Neural progenitor cell (in vitro differentiated cells): ENCODE data around the gene PARP14. TPM values are rescaled to one million over a fixed set of nuclear protein-coding genes. Genes with fewer than 3 reads are reported as not detected.
"Not testable (repeated sequence)": the region's sequence is repeated elsewhere in the genome, so short reads cannot be mapped to it uniquely, and the experiment has no call there.

ENCODE experiments used
- DNase-seq: peaks from one replicate; pipeline ENCODE4 v3.0.0-alpha.2; 2016; ENCODE audit warnings: low spot score
- H2AFZ ChIP-seq: fragments of 200-600 bp; sonication (generic); replicated peaks from 2 replicates; pipeline ENCODE4 v1.6.1; 2016; ENCODE audit warnings: antibody characterized with exemption
- H3F3A ChIP-seq: fragments of 200-600 bp; sonication (generic); 2 replicates; pipeline ENCODE4 v1.6.1; 2016; ENCODE audit warnings: antibody characterized with exemption, low read depth
- H3K27ac ChIP-seq: fragments of 200-600 bp; sonication (generic); 2 replicates; pipeline ENCODE4 v1.5.1; 2016; ENCODE audit warnings: mild to moderate bottlenecking
- H3K27me3 ChIP-seq: fragments of 200-600 bp; sonication (generic); 2 replicates; pipeline ENCODE4 v1.6.1; 2016; ENCODE audit warnings: mild to moderate bottlenecking, moderate library complexity
- H3K36me3 ChIP-seq: fragments of 200-600 bp; sonication (generic); 2 replicates; pipeline ENCODE4 v1.5.1; 2016
- H3K4me1 ChIP-seq: fragments of 200-600 bp; sonication (generic); 2 replicates; pipeline ENCODE4 v1.6.1; 2016; ENCODE audit warnings: mixed run types
- H3K4me2 ChIP-seq: fragments of 200-600 bp; sonication (generic); 2 replicates; pipeline ENCODE4 v1.6.1; 2016
- H3K4me3 ChIP-seq: fragments of 200-600 bp; sonication (generic); 2 replicates; pipeline ENCODE4 v1.5.1; 2016
- H3K79me2 ChIP-seq: fragments of 200-600 bp; sonication (generic); 2 replicates; pipeline ENCODE4 v1.6.1; 2016; ENCODE audit warnings: low read depth
- H3K9ac ChIP-seq: fragments of 200-600 bp; sonication (generic); 2 replicates; pipeline ENCODE4 v1.6.1; 2016
- H3K9me3 ChIP-seq: fragments of 200-600 bp; sonication (generic); 2 replicates; pipeline ENCODE4 v1.5.1; 2016; ENCODE audit warnings: low read depth
- H4K20me1 ChIP-seq: fragments of 200-600 bp; sonication (generic); 2 replicates; pipeline ENCODE4 v1.6.1; 2016; ENCODE audit warnings: low read depth
- H3K27ac Mint-ChIP-seq: 3 replicates; pipeline ENCODE4 v1.8.0; 2021; ENCODE audit warnings: mixed read lengths
- H3K27me3 Mint-ChIP-seq: 2 replicates; pipeline ENCODE4 v1.8.0; 2022; ENCODE audit warnings: low read depth, mild to moderate bottlenecking, inconsistent platforms, moderate library complexity, mixed read lengths; ENCODE audit not compliant: insufficient read depth
- H3K36me3 Mint-ChIP-seq: 3 replicates; pipeline ENCODE4 v1.8.0; 2021; ENCODE audit warnings: mixed read lengths
- H3K4me1 Mint-ChIP-seq: 3 replicates; pipeline ENCODE4 v1.8.0; 2021; ENCODE audit warnings: mixed read lengths
- H3K4me3 Mint-ChIP-seq: 3 replicates; pipeline ENCODE4 v1.8.0; 2021; ENCODE audit warnings: mild to moderate bottlenecking, moderate library complexity, mixed read lengths
- H3K9me3 Mint-ChIP-seq: 3 replicates; pipeline ENCODE4 v1.8.0; 2020; ENCODE audit warnings: mixed read lengths
- CTCF ChIP-seq: fragments of 200-600 bp; sonication (generic); IDR thresholded peaks from 2 replicates; pipeline ENCODE4 v1.5.1; 2017; ENCODE audit warnings: antibody characterized with exemption, mild to moderate bottlenecking
- EZH2 ChIP-seq: fragments of 200-600 bp; sonication (generic); IDR thresholded peaks from 2 replicates; pipeline ENCODE4 v1.6.1; 2017; ENCODE audit warnings: antibody characterized with exemption, mild to moderate bottlenecking, moderate library complexity
- EZH2phosphoT487 ChIP-seq: fragments of 200-600 bp; sonication (generic); IDR thresholded peaks from 2 replicates; pipeline ENCODE4 v1.6.1; 2017; ENCODE audit warnings: antibody characterized with exemption
- total RNA-seq: library from RNA; depleted of rRNA; stranded (reverse); fragments of >200 nt; gene quantifications from 2 replicates; pipeline ENCODE4 v1.2.3, GENCODE V29; 2015; ENCODE audit warnings: low replicate concordance

The PARP14 gene
- total RNA-seq, 1 donor from 2014 or later = 6.1 TPM

- Histone ChIP-seq H3K4me3 (no peak overlapping the region), H4K20me1 (no peaks in the 10 kb centered on the region), H3K9me3 (no peaks in the 10 kb centered on the region), H3K9ac (no peak overlapping the region), H3K36me3 (no peaks in the 10 kb centered on the region), H3K4me2 (no peak overlapping the region), H3F3A (no peaks in the 10 kb centered on the region), H2AFZ (no peak overlapping the region), H3K27me3 (no peaks in the 10 kb centered on the region), H3K79me2 (no peaks in the 10 kb centered on the region), H3K27ac (no peak overlapping the region), H3K4me1 (no peaks in the 10 kb centered on the region)
- TF ChIP-seq CTCF (no peak), EZH2 (no peak), EZH2phosphoT487 (no peak)
- no peak for DNase-seq
- no peaks in the 10 kb centered on the region for H3K9me3 Mint-ChIP-seq
- H3K27ac Mint-ChIP-seq = no peak overlapping the region
- H3K4me3 Mint-ChIP-seq = no peak overlapping the region
- H3K4me1 Mint-ChIP-seq = peaks cover 2% of the 10 kb centered on the region
- H3K27me3 Mint-ChIP-seq = peaks cover 2% of the 10 kb centered on the region
- H3K36me3 Mint-ChIP-seq = no peaks in the 10 kb centered on the region
Observed at GRCh38 chr3:122697952-122698620, 17.4 kb downstream of the PARP14 start.

- no peak overlapping the region for H3K4me3 Mint-ChIP-seq
- no peak overlapping the region for H3K27ac ChIP-seq
- H3F3A ChIP-seq = no peaks in the 10 kb centered on the region
- no peak overlapping the region for H3K4me2 ChIP-seq
- no peak overlapping the region for H3K9ac ChIP-seq
- H3K9me3 Mint-ChIP-seq = no peaks in the 10 kb centered on the region
- no peaks in the 10 kb centered on the region for H3K36me3 Mint-ChIP-seq
- peaks cover 5% of the 10 kb centered on the region for H3K4me1 Mint-ChIP-seq
- DNase-seq = no peak
- no peak overlapping the region for H2AFZ ChIP-seq
- no peaks in the 10 kb centered on the region for H4K20me1 ChIP-seq
- H3K27me3 Mint-ChIP-seq = peaks cover 2% of the 10 kb centered on the region
- no peaks in the 10 kb centered on the region for H3K27me3 ChIP-seq
- H3K27ac Mint-ChIP-seq = no peak overlapping the region
- H3K9me3 ChIP-seq = no peaks in the 10 kb centered on the region
- no peak overlapping the region for H3K4me3 ChIP-seq
- no peak for TF ChIP-seq EZH2phosphoT487
- no peak for TF ChIP-seq EZH2
- no peak for TF ChIP-seq CTCF
- H3K79me2 ChIP-seq = no peaks in the 10 kb centered on the region
- no peaks in the 10 kb centered on the region for H3K4me1 ChIP-seq
- no peaks in the 10 kb centered on the region for H3K36me3 ChIP-seq
Observed at GRCh38 chr3:122700193-122700592, 19.6 kb downstream of the PARP14 start.

- TF ChIP-seq EZH2phosphoT487 (no peak), EZH2 (no peak), CTCF (no peak)
- no peaks in the 10 kb centered on the region for H3K36me3 ChIP-seq
- no peaks in the 10 kb centered on the region for H3K27me3 ChIP-seq
- Mint-ChIP-seq H3K9me3 (no peaks in the 10 kb centered on the region), H3K27me3 (peaks cover 2% of the 10 kb centered on the region), H3K4me1 (peaks cover 5% of the 10 kb centered on the region), H3K27ac (no peak overlapping the region), H3K4me3 (no peak overlapping the region), H3K36me3 (no peaks in the 10 kb centered on the region)
- H3K4me2 ChIP-seq = no peak overlapping the region
- no peak overlapping the region for H3K27ac ChIP-seq
- no peak overlapping the region for H2AFZ ChIP-seq
- H3F3A ChIP-seq = no peaks in the 10 kb centered on the region
- no peaks in the 10 kb centered on the region for H3K9me3 ChIP-seq
- DNase-seq = no peak
- H3K4me3 ChIP-seq = no peak overlapping the region
- no peak overlapping the region for H3K9ac ChIP-seq
- H3K4me1 ChIP-seq = no peaks in the 10 kb centered on the region
- no peaks in the 10 kb centered on the region for H4K20me1 ChIP-seq
- no peaks in the 10 kb centered on the region for H3K79me2 ChIP-seq
Observed at GRCh38 chr3:122705379-122705778, 24.7 kb downstream of the PARP14 start.

- H3K36me3 ChIP-seq, H3K27ac ChIP-seq, H3K4me3 ChIP-seq, H3K9me3 Mint-ChIP-seq, DNase-seq, H3F3A ChIP-seq, H3K79me2 ChIP-seq, H3K9me3 ChIP-seq, H3K27me3 ChIP-seq, H3K4me3 Mint-ChIP-seq, H3K36me3 Mint-ChIP-seq, H2AFZ ChIP-seq, H3K4me1 Mint-ChIP-seq, H3K4me1 ChIP-seq, H3K4me2 ChIP-seq, H4K20me1 ChIP-seq, H3K27me3 Mint-ChIP-seq, H3K27ac Mint-ChIP-seq, H3K9ac ChIP-seq: not testable (repeated sequence)
Observed at GRCh38 chr3:122710616-122711251, 30.1 kb downstream of the PARP14 start.
